ENCODE data around the gene TMEM231. TPM values are rescaled to one million over a fixed set of nuclear protein-coding genes. Genes with fewer than 3 reads are reported as not detected.
"Not testable (repeated sequence)": the region's sequence is repeated elsewhere in the genome, so short reads cannot be mapped to it uniquely, and the experiment has no call there.

The TMEM231 gene, protein sequence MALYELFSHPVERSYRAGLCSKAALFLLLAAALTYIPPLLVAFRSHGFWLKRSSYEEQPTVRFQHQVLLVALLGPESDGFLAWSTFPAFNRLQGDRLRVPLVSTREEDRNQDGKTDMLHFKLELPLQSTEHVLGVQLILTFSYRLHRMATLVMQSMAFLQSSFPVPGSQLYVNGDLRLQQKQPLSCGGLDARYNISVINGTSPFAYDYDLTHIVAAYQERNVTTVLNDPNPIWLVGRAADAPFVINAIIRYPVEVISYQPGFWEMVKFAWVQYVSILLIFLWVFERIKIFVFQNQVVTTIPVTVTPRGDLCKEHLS
- total RNA-seq, result 12.5 and 14.0 TPM in 2 replicates

- peak; percentile 32 for DNase-seq (ENCODE audit: low read depth)
- peak within 1 kb of the TSS; percentile 75 for H3K4me3 ChIP-seq (ENCODE audit: low read depth, low read length)
- no peak for TF ChIP-seq CTCF (conservative IDR thresholded peaks at IDR 0.05; ENCODE audit: low read depth, low read length)
Measured at GRCh38 chr16:75555707-75556430, at the start of gene TMEM231. Gene TMEM231, minus strand, starts transcription at chr16:75556252. Its CDS starts 43 bp downstream, at chr16:75556209.

DNA sequence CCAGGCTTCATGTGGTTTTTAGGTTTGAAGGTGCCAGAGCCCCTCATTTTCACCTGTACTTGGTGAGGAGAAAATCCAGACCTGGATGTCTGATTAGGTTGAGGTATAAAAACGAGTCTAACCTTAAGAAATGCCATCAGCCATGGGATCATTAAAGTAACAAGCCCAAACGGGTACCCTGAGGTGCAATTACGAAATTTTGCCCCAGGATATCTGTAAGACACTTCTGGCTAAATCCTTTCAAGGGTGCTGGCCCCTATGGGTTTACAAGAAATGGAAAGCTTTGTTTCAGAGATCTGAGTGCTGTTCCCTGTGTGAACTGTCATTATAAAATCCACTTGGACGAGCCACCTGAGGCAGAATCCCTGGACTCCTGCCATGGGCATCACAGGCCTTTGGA lies 47.2 kb upstream of the TMEM231 start:
- DNase-seq (ENCODE audit: low read depth), result no peak

GRCh38 chr16:75599452-75600277 lies 43.6 kb upstream of the TMEM231 start:
- no peak for DNase-seq (ENCODE audit: low read depth)

More for the DNA sequence above, 47.2 kb upstream of the TMEM231 start:
- no peak for TF ChIP-seq CTCF (conservative IDR thresholded peaks at IDR 0.05; ENCODE audit: low read depth, low read length)
- H3K4me3 ChIP-seq (ENCODE audit: low read depth, low read length), result no peak overlapping the region

GRCh38 chr16:75593825-75594820 lies 38.1 kb upstream of the TMEM231 start:
- DNase-seq (ENCODE audit: low read depth), result no peak
- no peak overlapping the region for H3K4me3 ChIP-seq (ENCODE audit: low read depth, low read length)
- no peak for TF ChIP-seq CTCF (conservative IDR thresholded peaks at IDR 0.05; ENCODE audit: low read depth, low read length)

More at GRCh38 chr16:75599452-75600277, 43.6 kb upstream of the TMEM231 start:
- H3K4me3 ChIP-seq (ENCODE audit: low read depth, low read length), result no peak overlapping the region
- no peak for TF ChIP-seq CTCF (conservative IDR thresholded peaks at IDR 0.05; ENCODE audit: low read depth, low read length)

- H3K4me3 ChIP-seq (ENCODE audit: low read depth, low read length), result no peak overlapping the region
- TF ChIP-seq CTCF (conservative IDR thresholded peaks at IDR 0.05; ENCODE audit: low read depth, low read length), result no peak
- no peak for DNase-seq (ENCODE audit: low read depth)
Measured at GRCh38 chr16:75593308-75593707, 37.3 kb upstream of the TMEM231 start.

GRCh38 chr16:75591927-75592326 lies 35.9 kb upstream of the TMEM231 start:
- H3K4me3 ChIP-seq (ENCODE audit: low read depth, low read length); DNase-seq (ENCODE audit: low read depth): not testable (repeated sequence)

Measured in epithelial cell of proximal tubule (primary cell).